ENCODE data around the gene TAF4.

Gene TAF4

GRCh38 chr20:62012631-62013030 is 53.0 kb downstream of the TAF4 start:
- Histone ChIP-seq H3K27ac (ENCODE audit: extremely low read depth, low read depth, low read length) (no peak overlapping the region), H3K4me3 (ENCODE audit: low read depth, low read length) (no peak overlapping the region), H3K4me1 (ENCODE audit: control insufficient read depth, insufficient read depth, low read length) (no peaks in the 10 kb centered on the region), H3K9me3 (ENCODE audit: control insufficient read depth, insufficient read depth, low read depth, low read length) (no peaks in the 10 kb centered on the region), H3K36me3 (ENCODE audit: control insufficient read depth in 2 of 2, insufficient read depth in 1 of 2, low read length in 2 of 2) (peaks cover 0 to 59% of the 10 kb centered on the region in 2 experiments; a peak in 2 of 3 replicates)
- ChIA-PET CTCF (interaction anchor here (0.8 kb wide), 1 partner anchor 77 kb away, joined by 3 read pairs; no protein-coding TSS in a partner anchor), POLR2A (no interaction called here)
- no peak for TF ChIP-seq ZNF350 (tag by site-specific recombination; IDR thresholded peaks at IDR 0.05)
- TF ChIP-seq ZNF560 (tag by site-specific recombination; IDR thresholded peaks at IDR 0.05; ENCODE audit: borderline replicate concordance): no peak
- no peak for TF ChIP-seq GLI2 (tag by site-specific recombination; IDR thresholded peaks at IDR 0.05; ENCODE audit: borderline replicate concordance, low read depth)
- no peak for TF ChIP-seq PRDM1 (tag by site-specific recombination; IDR thresholded peaks at IDR 0.05)

DNA sequence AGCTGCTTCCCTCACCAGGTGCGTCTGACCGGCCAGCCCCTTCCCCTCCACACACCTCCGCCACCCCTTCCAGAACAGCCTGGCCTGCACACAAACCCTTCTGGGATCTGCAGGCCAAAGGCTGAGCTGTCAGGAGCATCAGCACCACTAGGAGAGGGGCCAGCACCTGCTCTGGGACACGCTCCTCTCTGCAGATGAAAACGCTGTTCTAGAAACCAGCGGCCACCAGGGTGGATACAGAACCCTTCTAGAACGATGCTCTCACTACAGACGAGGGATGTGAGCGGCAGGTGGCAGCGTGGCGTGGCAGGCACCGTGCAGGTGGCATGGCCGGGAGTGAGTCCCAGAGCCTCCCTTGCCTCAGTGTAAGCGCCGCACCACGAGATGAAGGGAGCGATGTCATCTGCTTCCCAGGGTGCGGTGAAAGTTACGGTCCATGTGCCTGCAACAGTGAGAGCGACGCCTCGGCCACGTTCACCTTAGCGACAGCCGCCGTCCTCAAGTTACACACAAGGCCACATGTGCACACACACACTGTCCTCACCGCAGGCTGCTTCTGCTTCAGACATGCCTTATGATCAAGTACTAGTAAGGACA is 53.6 kb downstream of the TAF4 start:
- Histone ChIP-seq H3K27ac (ENCODE audit: extremely low read depth, low read depth, low read length) (no peak overlapping the region), H3K4me1 (ENCODE audit: control insufficient read depth, insufficient read depth, low read length) (no peaks in the 10 kb centered on the region), H3K36me3 (ENCODE audit: control insufficient read depth in 2 of 2, insufficient read depth in 1 of 2, low read length in 2 of 2) (peaks cover 0 to 65% of the 10 kb centered on the region in 2 experiments; a peak in 2 of 3 replicates), H3K9me3 (ENCODE audit: control insufficient read depth, insufficient read depth, low read depth, low read length) (no peaks in the 10 kb centered on the region), H3K4me3 (ENCODE audit: low read depth, low read length) (no peak overlapping the region)
- ChIA-PET CTCF (interaction anchor here (0.6 to 2.5 kb wide), 14 partner anchors 10 to 394 kb away, joined by 3 to 33 read pairs (median 6); no protein-coding TSS in a partner anchor), POLR2A (interaction anchor here (0.6 to 1.5 kb wide), 3 partner anchors 54 to 131 kb away, joined by 3 to 8 read pairs (median 5); partner anchors contain the start of genes PSMA7, SS18L1 and TAF4)
- no peak for TF ChIP-seq ZNF747 (tag by site-specific recombination; IDR thresholded peaks at IDR 0.05)
- TF ChIP-seq, protein P1, sequence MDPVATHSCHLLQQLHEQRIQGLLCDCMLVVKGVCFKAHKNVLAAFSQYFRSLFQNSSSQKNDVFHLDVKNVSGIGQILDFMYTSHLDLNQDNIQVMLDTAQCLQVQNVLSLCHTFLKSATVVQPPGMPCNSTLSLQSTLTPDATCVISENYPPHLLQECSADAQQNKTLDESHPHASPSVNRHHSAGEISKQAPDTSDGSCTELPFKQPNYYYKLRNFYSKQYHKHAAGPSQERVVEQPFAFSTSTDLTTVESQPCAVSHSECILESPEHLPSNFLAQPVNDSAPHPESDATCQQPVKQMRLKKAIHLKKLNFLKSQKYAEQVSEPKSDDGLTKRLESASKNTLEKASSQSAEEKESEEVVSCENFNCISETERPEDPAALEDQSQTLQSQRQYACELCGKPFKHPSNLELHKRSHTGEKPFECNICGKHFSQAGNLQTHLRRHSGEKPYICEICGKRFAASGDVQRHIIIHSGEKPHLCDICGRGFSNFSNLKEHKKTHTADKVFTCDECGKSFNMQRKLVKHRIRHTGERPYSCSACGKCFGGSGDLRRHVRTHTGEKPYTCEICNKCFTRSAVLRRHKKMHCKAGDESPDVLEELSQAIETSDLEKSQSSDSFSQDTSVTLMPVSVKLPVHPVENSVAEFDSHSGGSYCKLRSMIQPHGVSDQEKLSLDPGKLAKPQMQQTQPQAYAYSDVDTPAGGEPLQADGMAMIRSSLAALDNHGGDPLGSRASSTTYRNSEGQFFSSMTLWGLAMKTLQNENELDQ (tag by site-specific recombination; IDR thresholded peaks at IDR 0.05; ENCODE audit: low read depth): no peak
- TF ChIP-seq SP2 (tag by site-specific recombination; IDR thresholded peaks at IDR 0.05): no peak
- TF ChIP-seq RBAK (tag by site-specific recombination; IDR thresholded peaks at IDR 0.05): no peak
- TF ChIP-seq ZNF324 (tag by site-specific recombination; IDR thresholded peaks at IDR 0.05): no peak
- no peak for TF ChIP-seq INSM2 (tag by site-specific recombination; IDR thresholded peaks at IDR 0.05)
- TF ChIP-seq, protein P2, sequence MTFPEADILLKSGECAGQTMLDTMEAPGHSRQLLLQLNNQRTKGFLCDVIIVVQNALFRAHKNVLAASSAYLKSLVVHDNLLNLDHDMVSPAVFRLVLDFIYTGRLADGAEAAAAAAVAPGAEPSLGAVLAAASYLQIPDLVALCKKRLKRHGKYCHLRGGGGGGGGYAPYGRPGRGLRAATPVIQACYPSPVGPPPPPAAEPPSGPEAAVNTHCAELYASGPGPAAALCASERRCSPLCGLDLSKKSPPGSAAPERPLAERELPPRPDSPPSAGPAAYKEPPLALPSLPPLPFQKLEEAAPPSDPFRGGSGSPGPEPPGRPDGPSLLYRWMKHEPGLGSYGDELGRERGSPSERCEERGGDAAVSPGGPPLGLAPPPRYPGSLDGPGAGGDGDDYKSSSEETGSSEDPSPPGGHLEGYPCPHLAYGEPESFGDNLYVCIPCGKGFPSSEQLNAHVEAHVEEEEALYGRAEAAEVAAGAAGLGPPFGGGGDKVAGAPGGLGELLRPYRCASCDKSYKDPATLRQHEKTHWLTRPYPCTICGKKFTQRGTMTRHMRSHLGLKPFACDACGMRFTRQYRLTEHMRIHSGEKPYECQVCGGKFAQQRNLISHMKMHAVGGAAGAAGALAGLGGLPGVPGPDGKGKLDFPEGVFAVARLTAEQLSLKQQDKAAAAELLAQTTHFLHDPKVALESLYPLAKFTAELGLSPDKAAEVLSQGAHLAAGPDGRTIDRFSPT (tag by site-specific recombination; IDR thresholded peaks at IDR 0.05): no peak
- no peak for TF ChIP-seq ZNF155 (tag by site-specific recombination; IDR thresholded peaks at IDR 0.05)
- no peak for TF ChIP-seq ZNF473 (tag by site-specific recombination; IDR thresholded peaks at IDR 0.05)
- TF ChIP-seq, protein P3, sequence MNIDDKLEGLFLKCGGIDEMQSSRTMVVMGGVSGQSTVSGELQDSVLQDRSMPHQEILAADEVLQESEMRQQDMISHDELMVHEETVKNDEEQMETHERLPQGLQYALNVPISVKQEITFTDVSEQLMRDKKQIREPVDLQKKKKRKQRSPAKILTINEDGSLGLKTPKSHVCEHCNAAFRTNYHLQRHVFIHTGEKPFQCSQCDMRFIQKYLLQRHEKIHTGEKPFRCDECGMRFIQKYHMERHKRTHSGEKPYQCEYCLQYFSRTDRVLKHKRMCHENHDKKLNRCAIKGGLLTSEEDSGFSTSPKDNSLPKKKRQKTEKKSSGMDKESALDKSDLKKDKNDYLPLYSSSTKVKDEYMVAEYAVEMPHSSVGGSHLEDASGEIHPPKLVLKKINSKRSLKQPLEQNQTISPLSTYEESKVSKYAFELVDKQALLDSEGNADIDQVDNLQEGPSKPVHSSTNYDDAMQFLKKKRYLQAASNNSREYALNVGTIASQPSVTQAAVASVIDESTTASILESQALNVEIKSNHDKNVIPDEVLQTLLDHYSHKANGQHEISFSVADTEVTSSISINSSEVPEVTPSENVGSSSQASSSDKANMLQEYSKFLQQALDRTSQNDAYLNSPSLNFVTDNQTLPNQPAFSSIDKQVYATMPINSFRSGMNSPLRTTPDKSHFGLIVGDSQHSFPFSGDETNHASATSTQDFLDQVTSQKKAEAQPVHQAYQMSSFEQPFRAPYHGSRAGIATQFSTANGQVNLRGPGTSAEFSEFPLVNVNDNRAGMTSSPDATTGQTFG (tag by site-specific recombination; IDR thresholded peaks at IDR 0.05; ENCODE audit: borderline replicate concordance): no peak
- no peak for TF ChIP-seq WT1 (tag by site-specific recombination; IDR thresholded peaks at IDR 0.05)
- TF ChIP-seq, protein P4, sequence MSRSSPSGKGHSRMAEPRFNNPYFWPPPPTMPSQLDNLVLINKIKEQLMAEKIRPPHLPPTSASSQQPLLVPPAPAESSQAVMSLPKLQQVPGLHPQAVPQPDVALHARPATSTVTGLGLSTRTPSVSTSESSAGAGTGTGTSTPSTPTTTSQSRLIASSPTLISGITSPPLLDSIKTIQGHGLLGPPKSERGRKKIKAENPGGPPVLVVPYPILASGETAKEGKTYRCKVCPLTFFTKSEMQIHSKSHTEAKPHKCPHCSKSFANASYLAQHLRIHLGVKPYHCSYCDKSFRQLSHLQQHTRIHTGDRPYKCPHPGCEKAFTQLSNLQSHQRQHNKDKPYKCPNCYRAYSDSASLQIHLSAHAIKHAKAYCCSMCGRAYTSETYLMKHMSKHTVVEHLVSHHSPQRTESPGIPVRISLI (tag by site-specific recombination; IDR thresholded peaks at IDR 0.05): no peak
- no peak for TF ChIP-seq ZNF138 (tag by site-specific recombination; IDR thresholded peaks at IDR 0.05; ENCODE audit: borderline replicate concordance)
- TF ChIP-seq SP3 (tag by site-specific recombination; IDR thresholded peaks at IDR 0.05): no peak
- no peak for TF ChIP-seq ZBTB7A (tag by site-specific recombination; IDR thresholded peaks at IDR 0.05; ENCODE audit: low read depth)

Data from HEK293 (cell line).